PC-9 (cell line): ENCODE data around the gene FAM120A.

Source experiments
- CTCF ChIP-seq: fragments of 200-600 bp; sonication (generic); conservative IDR thresholded peaks from 2 replicates; pipeline ENCODE4 v1.6.1; 2017; ENCODE audit warnings: mixed run types, antibody characterized with exemption, mild to moderate bottlenecking, moderate library complexity
- EZH2 ChIP-seq: fragments of 200-600 bp; sonication (generic); IDR thresholded peaks from 2 replicates; pipeline ENCODE4 v1.8.0; 2017; ENCODE audit warnings: antibody characterized with exemption, low read depth

- TF ChIP-seq CTCF (no peak), EZH2 (no peak)
Measured at GRCh38 chr9:93479726-93480125, 28.2 kb downstream of the FAM120A start.
